ENCODE results near the gene ERC1.

Gene ERC1

GRCh38 chr12:1291601-1292332 is 300.7 kb downstream of the ERC1 start:
- DNase-seq (ENCODE audit: low spot score) (no peak), ATAC-seq (ENCODE audit: low read depth) (no peak)
- H3K4me1 ChIP-seq (ENCODE audit: insufficient read depth, poor library complexity, severe bottlenecking): no peaks in the 10 kb centered on the region
- H3K27me3 ChIP-seq (ENCODE audit: insufficient read depth, poor library complexity, severe bottlenecking): no peaks in the 10 kb centered on the region
- H3K27ac ChIP-seq (ENCODE audit: poor library complexity, severe bottlenecking): no peak overlapping the region
- no peak for TF ChIP-seq CTCF (IDR thresholded peaks at IDR 0.05; ENCODE audit: poor library complexity, severe bottlenecking)
- H3K36me3 ChIP-seq (ENCODE audit: low read depth): peaks cover 29% of the 10 kb centered on the region
- no peak overlapping the region for H3K4me3 ChIP-seq (ENCODE audit: severe bottlenecking)
- H3K9me3 ChIP-seq (ENCODE audit: severe bottlenecking): no peaks in the 10 kb centered on the region

GRCh38 chr12:1293901-1294300 is 302.9 kb downstream of the ERC1 start:
- Histone ChIP-seq H3K9me3 (ENCODE audit: severe bottlenecking) (no peaks in the 10 kb centered on the region), H3K4me1 (ENCODE audit: insufficient read depth, poor library complexity, severe bottlenecking) (no peaks in the 10 kb centered on the region), H3K27me3 (ENCODE audit: insufficient read depth, poor library complexity, severe bottlenecking) (no peaks in the 10 kb centered on the region), H3K4me3 (ENCODE audit: severe bottlenecking) (no peak overlapping the region), H3K27ac (ENCODE audit: poor library complexity, severe bottlenecking) (no peak overlapping the region), H3K36me3 (ENCODE audit: low read depth) (peaks cover 35% of the 10 kb centered on the region)
- TF ChIP-seq CTCF (IDR thresholded peaks at IDR 0.05; ENCODE audit: poor library complexity, severe bottlenecking): no peak
- ATAC-seq (ENCODE audit: low read depth) (no peak), DNase-seq (ENCODE audit: low spot score) (no peak)

GRCh38 chr12:1297206-1297605 is 306.2 kb downstream of the ERC1 start:
- ATAC-seq (ENCODE audit: low read depth): no peak
- no peak for TF ChIP-seq CTCF (IDR thresholded peaks at IDR 0.05; ENCODE audit: poor library complexity, severe bottlenecking)

GRCh38 chr12:1297639-1298175 is 306.7 kb downstream of the ERC1 start:
- H3K4me1 ChIP-seq (ENCODE audit: insufficient read depth, poor library complexity, severe bottlenecking): no peaks in the 10 kb centered on the region
- no peaks in the 10 kb centered on the region for H3K27me3 ChIP-seq (ENCODE audit: insufficient read depth, poor library complexity, severe bottlenecking)
- peaks cover 37% of the 10 kb centered on the region for H3K36me3 ChIP-seq (ENCODE audit: low read depth)
- TF ChIP-seq CTCF (IDR thresholded peaks at IDR 0.05; ENCODE audit: poor library complexity, severe bottlenecking): no peak
- no peak for ATAC-seq (ENCODE audit: low read depth)
- no peaks in the 10 kb centered on the region for H3K9me3 ChIP-seq (ENCODE audit: severe bottlenecking)
- DNase-seq (ENCODE audit: low spot score): no peak
- H3K27ac ChIP-seq (ENCODE audit: poor library complexity, severe bottlenecking): no peak overlapping the region
- no peak overlapping the region for H3K4me3 ChIP-seq (ENCODE audit: severe bottlenecking)

More at GRCh38 chr12:1297206-1297605, 306.2 kb downstream of the ERC1 start:
- Histone ChIP-seq H3K4me1 (ENCODE audit: insufficient read depth, poor library complexity, severe bottlenecking) (no peaks in the 10 kb centered on the region), H3K27ac (ENCODE audit: poor library complexity, severe bottlenecking) (no peak overlapping the region), H3K4me3 (ENCODE audit: severe bottlenecking) (no peak overlapping the region), H3K27me3 (ENCODE audit: insufficient read depth, poor library complexity, severe bottlenecking) (no peaks in the 10 kb centered on the region), H3K36me3 (ENCODE audit: low read depth) (peaks cover 37% of the 10 kb centered on the region), H3K9me3 (ENCODE audit: severe bottlenecking) (no peaks in the 10 kb centered on the region)
- DNase-seq (ENCODE audit: low spot score): no peak

GRCh38 chr12:1300460-1300859 is 309.4 kb downstream of the ERC1 start:
- Histone ChIP-seq H3K36me3 (ENCODE audit: low read depth) (peaks cover 24% of the 10 kb centered on the region), H3K27ac (ENCODE audit: poor library complexity, severe bottlenecking) (no peak overlapping the region), H3K9me3 (ENCODE audit: severe bottlenecking) (no peaks in the 10 kb centered on the region), H3K4me1 (ENCODE audit: insufficient read depth, poor library complexity, severe bottlenecking) (no peaks in the 10 kb centered on the region), H3K27me3 (ENCODE audit: insufficient read depth, poor library complexity, severe bottlenecking) (no peaks in the 10 kb centered on the region), H3K4me3 (ENCODE audit: severe bottlenecking) (no peak overlapping the region)
- ATAC-seq (ENCODE audit: low read depth) (no peak), DNase-seq (ENCODE audit: low spot score) (no peak)
- no peak for TF ChIP-seq CTCF (IDR thresholded peaks at IDR 0.05; ENCODE audit: poor library complexity, severe bottlenecking)

Measured in RWPE2 (cell line).